Measurements from ENCODE around the gene BCL6. TPM values are rescaled to one million over a fixed set of nuclear protein-coding genes. Genes with fewer than 3 reads are reported as not detected.
A peak's percentile ranks its signal among the peaks of the same experiment; 100 is the strongest.
"Not testable (repeated sequence)": the region's sequence is repeated elsewhere in the genome, so short reads cannot be mapped to it uniquely, and the experiment has no call there.

BCL6 gene
- total RNA-seq, 1 experiment from 2014 or later = 3.2 TPM

DNA sequence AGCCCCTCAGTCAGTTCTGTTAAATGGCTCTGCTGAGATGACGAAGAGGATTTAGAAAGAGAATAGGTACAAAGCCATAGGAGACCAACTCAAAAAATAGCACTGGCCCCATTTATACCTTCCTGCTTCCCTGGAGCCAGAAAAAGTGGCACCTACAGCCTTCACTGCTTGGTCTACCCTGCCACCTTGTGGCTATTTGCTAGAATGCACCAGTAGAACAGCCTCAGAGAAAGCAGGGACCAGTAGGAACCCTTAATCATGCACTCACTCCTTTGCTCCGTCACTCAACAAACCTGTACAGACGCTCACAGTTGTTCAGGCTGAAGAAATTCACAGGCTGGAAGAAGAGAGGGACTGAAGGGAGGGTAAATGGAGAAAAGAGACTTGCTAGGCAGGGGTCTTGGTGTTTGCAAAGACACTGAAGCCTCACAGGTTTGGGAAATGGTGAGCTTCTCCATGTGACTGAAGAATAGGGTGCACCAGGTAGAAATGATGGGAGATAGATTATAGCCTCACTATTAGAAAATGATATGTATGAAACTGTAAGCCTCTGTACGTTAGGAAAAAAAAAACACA is 30.8 kb downstream of the BCL6 start:
- DNase-seq (ENCODE audit: low spot score) = peak; percentile 78

GRCh38 chr3:187713504-187713903 is 31.8 kb downstream of the BCL6 start:
- peak; percentile 67 for DNase-seq (ENCODE audit: low spot score)

GRCh38 chr3:187709155-187709554 is 36.1 kb downstream of the BCL6 start:
- no peak for DNase-seq (ENCODE audit: low spot score)

GRCh38 chr3:187708696-187709095 is 36.6 kb downstream of the BCL6 start:
- DNase-seq (ENCODE audit: low spot score) = no peak

DNA sequence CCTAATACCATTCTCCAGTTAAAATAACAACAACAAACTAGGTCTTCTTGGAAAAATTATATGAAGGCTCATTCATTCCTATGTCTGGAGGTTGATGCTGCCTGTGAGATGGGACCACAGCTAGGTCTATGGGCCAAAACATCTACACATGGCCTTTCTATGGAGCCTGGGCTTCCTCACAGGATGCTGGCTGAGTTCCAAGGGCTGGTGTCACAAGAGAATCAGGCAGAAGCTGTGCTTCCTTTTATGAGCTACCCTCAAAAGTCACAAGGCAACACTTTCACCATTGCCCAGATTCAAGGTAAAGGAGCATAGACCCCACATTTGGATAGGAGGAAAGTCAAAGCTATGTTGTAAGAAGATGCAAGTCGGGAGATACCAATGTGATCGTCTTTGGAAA is 38.3 kb downstream of the BCL6 start:
- no peak for DNase-seq (ENCODE audit: low spot score)

DNA sequence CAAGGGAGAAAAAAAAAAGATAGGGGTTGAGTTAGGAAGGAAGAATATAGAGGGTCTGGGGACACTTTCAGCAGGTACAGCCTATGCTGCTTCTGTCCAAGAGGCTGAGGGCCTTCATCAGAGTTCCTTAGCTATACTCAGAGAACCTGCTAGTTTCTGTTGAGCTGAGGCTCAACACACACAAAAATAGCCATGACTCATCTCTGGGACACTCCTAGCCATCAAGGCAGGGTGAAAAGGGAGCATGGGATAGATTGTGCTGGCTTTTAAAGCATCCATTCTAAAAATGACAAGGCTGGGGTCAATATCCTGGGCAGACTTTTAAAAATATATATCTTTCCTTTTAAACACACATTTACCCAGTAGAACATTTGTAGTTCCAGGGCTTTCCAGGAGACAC is 40.1 kb downstream of the BCL6 start:
- no peak for DNase-seq (ENCODE audit: low spot score)

DNA sequence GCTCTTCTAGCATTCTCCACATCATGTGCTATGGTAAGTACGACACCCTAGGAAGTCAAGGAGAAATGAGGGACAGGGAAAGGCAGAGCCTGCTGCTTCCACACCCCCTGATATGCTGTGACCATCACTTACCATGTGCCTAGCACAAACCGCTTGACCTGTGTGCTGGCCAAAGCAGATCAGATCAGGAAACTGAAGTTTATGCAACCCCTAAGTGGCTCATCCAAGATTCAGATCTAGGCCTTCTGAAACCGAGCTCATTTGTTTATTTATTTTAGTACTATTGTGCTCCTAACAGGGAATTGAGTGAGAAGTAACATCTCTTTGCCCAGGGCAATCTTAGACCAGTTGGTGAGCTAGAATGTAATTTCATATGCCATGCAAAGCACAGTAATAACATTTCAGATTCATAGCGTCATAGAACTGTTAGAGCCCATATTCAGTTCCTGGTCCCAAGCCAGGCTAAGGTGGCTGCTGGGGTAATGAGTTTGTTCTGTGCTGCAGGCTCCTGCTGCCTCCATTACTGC is 42.7 kb downstream of the BCL6 start, which contains the start of gene RTP2:
Gene RTP2 (minus strand): TSS at position 51 of the 527 bp plus-strand sequence. CDS start 429 bp downstream, outside the sequence.
- no peak for DNase-seq (ENCODE audit: low spot score)

DNA sequence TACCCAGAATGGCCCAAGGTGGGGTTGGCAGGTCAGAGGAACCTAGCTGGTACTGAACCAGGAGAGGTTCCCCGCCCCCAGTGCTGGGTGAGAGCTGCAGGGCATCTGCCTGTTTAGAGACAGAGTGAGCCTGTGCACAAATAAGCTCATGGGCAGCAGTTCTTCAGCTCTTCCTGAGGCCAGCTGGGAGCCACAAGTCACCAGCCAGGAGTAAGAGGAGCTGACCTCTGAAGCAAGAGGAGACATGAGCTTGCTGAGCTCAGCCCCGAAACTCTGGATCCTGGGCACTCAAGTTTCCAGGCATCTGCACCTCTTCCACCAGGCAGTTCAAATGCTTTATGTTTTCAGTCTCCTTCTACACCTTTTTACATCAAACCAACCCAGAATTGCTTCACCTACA is 45.0 kb downstream of the BCL6 start:
- DNase-seq (ENCODE audit: low spot score) = no peak

GRCh38 chr3:187698499-187699399 is 46.5 kb downstream of the BCL6 start:
- no peak for DNase-seq (ENCODE audit: low spot score)

DNA sequence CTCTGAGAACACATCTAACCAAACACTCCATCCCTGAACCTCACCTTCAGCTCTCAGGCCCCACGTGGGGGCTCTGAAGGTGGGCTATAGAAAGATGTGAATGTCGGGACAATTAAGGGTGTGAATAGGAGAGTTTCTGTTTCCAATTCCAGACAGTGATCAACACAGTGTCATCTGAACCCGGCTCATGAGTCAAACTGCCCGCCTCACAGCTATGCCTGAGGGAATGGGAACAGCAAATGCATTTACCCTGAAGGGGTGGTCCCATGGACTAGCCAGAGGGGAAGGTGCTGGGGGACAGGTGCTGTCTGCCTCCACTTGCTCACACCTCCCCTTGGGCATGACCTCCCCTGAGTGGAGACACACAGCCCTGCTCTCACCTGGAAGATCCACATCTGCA is 49.2 kb downstream of the BCL6 start:
- DNase-seq (ENCODE audit: low spot score) = no peak

- DNase-seq (ENCODE audit: low spot score) = no peak
These were observed 49.8 kb downstream of the BCL6 start for GRCh38 chr3:187695449-187695848.

- peak; percentile 67 for DNase-seq (ENCODE audit: low spot score)
These were observed 50.5 kb downstream of the BCL6 start for GRCh38 chr3:187694801-187695200.

GRCh38 chr3:187693431-187693830 is 51.8 kb downstream of the BCL6 start:
- no peak for DNase-seq (ENCODE audit: low spot score)

- DNase-seq (ENCODE audit: low spot score) = peak; percentile 13
These were observed 55.3 kb downstream of the BCL6 start for GRCh38 chr3:187689984-187690383.

DNA sequence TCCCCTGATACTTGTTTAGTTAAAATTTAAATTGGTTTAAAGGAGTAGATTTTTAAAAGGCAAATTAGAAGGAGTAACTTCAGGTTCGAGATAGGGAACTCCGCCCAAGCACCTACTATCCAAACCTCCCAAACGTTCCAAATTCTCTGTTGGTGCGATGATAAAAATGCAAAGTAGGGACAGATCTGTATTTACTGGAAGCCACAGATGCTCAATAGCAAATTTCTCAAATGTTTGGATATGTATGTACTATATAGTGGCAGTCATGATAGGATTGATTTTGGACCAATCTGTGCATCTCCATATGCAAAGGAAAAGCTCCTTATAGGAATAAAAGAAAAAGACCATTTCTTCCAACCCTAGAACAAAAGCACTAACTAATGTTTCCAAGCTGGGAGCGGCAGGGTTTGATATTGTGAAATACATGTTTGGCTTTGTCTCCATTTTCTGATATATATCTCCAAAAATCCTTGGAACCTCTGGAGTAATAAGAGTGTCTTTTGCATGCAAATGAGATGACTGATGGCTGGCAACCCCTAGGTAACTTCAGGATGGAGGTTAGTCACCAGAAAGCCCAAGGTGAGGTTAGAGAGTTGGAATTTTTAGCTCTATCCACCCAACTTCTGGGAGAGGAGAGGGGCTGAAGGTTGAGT is 58.5 kb downstream of the BCL6 start:
- DNase-seq (ENCODE audit: low spot score) = no peak

DNA sequence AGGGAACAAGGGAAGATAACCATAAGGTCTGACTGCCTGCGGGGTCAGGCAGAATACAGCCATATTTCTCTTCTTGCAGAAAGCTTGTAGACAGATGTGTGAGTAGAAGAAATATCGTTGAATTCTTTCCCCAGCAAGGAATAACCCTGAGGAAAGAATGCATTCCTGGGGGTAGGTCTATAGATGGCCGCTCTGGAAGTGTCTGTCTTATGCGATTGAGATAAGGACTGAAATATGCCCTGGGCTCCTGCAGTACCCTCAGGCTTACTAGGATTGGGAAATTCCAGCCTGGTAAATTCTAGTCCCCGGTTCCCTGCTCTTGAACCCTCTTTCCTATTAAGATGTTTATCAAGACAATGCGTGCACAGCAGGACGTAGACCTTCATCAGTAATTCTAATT is 59.3 kb downstream of the BCL6 start:
- DNase-seq (ENCODE audit: low spot score) = no peak

- DNase-seq (ENCODE audit: low spot score) = peak; percentile 60
These were observed 60.4 kb downstream of the BCL6 start for GRCh38 chr3:187684880-187685279.

- DNase-seq (ENCODE audit: low spot score) = no peak
These were observed 60.8 kb downstream of the BCL6 start for GRCh38 chr3:187684444-187684843.

DNA sequence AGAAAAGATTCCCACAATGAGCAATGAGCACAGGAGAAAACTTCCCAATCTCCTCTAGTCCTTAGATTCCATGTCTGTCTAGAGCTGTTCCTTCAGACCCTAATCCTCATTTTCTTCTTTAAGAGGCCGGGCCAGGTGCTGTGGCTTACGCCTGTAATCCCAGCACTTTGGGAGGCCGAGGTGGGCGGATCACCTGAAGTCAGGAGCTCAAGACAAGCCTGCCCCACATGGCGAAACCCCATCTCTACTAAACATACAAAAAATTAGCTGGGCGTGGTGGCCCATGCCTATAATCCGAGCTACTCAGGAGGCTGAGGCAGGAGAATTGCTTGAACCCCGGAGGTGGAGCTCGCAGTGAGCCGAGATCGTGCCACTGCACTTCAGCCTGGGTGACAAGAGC is 63.5 kb downstream of the BCL6 start:
- DNase-seq (ENCODE audit: low spot score) = not testable (repeated sequence)

GRCh38 chr3:187679638-187680396 is 65.5 kb downstream of the BCL6 start:
- peak; percentile 76 for DNase-seq (ENCODE audit: low spot score)

DNA sequence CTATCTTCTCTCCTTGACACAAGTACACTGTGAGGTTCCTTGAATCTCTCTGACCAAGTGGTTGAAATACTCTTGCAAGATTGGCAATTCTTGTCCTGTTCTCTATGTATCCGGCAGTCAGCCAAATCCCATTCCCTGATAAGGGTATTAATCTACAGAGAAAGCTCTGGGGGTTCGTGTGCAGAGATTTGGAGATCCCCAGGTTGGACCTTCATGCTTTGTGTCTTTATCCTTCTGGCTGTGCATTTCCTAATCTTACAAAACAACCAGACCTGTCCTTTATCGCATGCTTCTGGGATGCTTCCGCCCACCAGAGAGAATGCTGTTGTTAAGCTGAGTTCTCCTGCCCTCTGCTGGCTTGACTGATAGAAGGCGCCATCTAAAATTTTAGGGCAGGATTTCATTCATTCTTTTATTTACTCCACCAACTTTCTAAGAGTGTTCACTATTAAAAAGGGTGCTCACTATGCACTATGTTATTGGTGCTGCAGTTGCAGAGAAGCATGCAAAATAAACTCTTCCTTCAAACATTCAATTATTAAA is 66.5 kb downstream of the BCL6 start:
- DNase-seq (ENCODE audit: low spot score) = peak; percentile 71
